Measurements from ENCODE around the gene CA14.

Gene CA14

DNA sequence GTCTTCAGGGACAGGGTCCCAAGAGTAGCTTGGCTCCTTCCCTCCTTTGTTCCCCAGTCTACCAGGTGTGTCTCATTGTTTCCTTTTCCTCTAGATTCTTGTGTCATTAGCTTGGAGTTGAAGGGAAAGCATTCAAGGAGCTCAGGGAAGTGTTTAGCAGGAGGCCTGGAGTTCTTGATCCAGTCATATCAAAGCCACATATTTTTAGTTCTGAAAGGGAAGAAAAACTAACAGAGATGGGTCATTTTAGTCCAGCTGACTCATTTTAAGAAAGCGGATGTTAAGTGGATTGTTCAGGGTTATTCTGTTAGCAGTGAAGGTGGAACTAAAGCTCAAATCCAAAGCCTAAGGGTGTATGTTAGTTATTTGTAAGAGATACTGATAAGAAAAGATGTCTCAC, 15.7 kb downstream of the CA14 start:
- TF ChIP-seq GABPA (IDR thresholded peaks at IDR 0.05; ENCODE audit: low read depth): no peak
- no peak for TF ChIP-seq SPI1 (IDR thresholded peaks at IDR 0.05; ENCODE audit: borderline replicate concordance, low read depth)
- TF ChIP-seq POLR2AphosphoS5 (IDR thresholded peaks at IDR 0.05; ENCODE audit: low read depth): no peak
- TF ChIP-seq, protein P1, sequence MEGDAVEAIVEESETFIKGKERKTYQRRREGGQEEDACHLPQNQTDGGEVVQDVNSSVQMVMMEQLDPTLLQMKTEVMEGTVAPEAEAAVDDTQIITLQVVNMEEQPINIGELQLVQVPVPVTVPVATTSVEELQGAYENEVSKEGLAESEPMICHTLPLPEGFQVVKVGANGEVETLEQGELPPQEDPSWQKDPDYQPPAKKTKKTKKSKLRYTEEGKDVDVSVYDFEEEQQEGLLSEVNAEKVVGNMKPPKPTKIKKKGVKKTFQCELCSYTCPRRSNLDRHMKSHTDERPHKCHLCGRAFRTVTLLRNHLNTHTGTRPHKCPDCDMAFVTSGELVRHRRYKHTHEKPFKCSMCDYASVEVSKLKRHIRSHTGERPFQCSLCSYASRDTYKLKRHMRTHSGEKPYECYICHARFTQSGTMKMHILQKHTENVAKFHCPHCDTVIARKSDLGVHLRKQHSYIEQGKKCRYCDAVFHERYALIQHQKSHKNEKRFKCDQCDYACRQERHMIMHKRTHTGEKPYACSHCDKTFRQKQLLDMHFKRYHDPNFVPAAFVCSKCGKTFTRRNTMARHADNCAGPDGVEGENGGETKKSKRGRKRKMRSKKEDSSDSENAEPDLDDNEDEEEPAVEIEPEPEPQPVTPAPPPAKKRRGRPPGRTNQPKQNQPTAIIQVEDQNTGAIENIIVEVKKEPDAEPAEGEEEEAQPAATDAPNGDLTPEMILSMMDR (IDR thresholded peaks at IDR 0.05; ENCODE audit: insufficient read depth, low read length): no peak
- H3K27ac ChIP-seq (replicated peaks): no peak overlapping the region
- H3K4me3 ChIP-seq (replicated peaks; ENCODE audit: insufficient read depth, low read length): no peak overlapping the region
- no peak for DNase-seq (ENCODE audit: low read depth in 1 of 2, low spot score in 1 of 2)
- H3K27me3 ChIP-seq (ENCODE audit: insufficient read depth, poor library complexity, severe bottlenecking): no peaks in the 10 kb centered on the region

DNA sequence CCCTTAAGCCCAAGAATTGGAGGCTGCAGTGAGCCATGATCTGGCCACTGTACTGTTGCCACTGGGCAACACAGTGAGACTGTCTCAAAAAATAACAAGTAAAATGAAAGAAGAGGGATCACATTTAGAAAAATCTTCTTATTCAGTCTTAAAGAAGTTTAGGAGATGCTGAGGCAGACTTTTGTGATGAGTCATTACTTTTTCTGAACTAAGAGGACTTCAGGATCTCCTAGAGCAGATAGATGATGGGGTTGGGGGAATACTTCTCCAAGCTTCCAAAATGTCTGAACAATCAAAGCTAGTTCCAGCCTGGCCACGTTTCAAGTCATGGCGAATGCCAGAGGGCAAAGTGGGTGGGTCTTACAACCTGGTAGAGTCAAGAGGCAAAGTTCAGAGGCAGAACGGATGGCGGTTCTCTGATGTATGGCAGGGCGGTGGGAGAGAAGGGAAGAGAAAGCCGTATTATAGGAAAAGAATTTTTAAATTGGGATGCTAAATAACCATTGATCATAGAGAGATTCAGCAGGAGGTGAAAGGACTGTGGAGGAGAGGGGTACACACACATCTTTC, 22.6 kb downstream of the CA14 start:
- H3K27ac ChIP-seq (replicated peaks): no peak overlapping the region
- TF ChIP-seq, protein P2, sequence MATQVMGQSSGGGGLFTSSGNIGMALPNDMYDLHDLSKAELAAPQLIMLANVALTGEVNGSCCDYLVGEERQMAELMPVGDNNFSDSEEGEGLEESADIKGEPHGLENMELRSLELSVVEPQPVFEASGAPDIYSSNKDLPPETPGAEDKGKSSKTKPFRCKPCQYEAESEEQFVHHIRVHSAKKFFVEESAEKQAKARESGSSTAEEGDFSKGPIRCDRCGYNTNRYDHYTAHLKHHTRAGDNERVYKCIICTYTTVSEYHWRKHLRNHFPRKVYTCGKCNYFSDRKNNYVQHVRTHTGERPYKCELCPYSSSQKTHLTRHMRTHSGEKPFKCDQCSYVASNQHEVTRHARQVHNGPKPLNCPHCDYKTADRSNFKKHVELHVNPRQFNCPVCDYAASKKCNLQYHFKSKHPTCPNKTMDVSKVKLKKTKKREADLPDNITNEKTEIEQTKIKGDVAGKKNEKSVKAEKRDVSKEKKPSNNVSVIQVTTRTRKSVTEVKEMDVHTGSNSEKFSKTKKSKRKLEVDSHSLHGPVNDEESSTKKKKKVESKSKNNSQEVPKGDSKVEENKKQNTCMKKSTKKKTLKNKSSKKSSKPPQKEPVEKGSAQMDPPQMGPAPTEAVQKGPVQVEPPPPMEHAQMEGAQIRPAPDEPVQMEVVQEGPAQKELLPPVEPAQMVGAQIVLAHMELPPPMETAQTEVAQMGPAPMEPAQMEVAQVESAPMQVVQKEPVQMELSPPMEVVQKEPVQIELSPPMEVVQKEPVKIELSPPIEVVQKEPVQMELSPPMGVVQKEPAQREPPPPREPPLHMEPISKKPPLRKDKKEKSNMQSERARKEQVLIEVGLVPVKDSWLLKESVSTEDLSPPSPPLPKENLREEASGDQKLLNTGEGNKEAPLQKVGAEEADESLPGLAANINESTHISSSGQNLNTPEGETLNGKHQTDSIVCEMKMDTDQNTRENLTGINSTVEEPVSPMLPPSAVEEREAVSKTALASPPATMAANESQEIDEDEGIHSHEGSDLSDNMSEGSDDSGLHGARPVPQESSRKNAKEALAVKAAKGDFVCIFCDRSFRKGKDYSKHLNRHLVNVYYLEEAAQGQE (IDR thresholded peaks at IDR 0.05; ENCODE audit: insufficient replicate concordance, low read depth): no peak
- TF ChIP-seq GABPA (IDR thresholded peaks at IDR 0.05; ENCODE audit: low read depth): no peak
- TF ChIP-seq, protein P1 (IDR thresholded peaks at IDR 0.05; ENCODE audit: insufficient read depth, low read length): no peak
- no peak for TF ChIP-seq POLR2AphosphoS5 (IDR thresholded peaks at IDR 0.05; ENCODE audit: low read depth)
- TF ChIP-seq SPI1 (IDR thresholded peaks at IDR 0.05; ENCODE audit: borderline replicate concordance, low read depth): no peak
- no peak overlapping the region for H3K4me3 ChIP-seq (replicated peaks; ENCODE audit: insufficient read depth, low read length)
- peaks cover 2% of the 10 kb centered on the region for H3K27me3 ChIP-seq (ENCODE audit: insufficient read depth, poor library complexity, severe bottlenecking)
- no peak for DNase-seq (ENCODE audit: low read depth in 1 of 2, low spot score in 1 of 2)

DNA sequence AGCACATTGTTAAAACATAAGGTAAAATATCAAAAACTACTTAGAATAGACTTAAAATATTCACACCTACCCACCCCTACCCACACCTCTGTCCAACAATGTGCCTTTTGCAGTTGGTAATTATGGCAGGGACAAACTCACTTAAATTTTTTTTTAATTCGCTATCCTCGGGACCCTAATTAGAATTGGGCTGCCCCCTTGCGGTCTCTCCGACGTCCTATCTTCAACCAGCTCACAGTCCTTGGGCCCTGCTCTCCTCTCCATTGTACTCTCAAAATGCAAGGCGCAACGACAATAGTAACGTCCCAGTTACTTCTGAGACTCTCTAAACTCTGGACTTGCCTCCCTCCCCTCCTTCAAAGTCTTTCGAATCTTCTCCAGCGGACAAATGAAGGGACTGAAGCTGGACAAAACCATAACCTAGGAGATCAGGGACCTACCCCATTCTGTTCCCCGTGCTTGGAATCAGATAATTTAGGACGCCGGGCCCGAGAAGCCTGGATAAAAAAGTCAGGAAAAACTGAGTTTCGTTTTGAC, 23.7 kb downstream of the CA14 start:
- DNase-seq (ENCODE audit: low read depth in 1 of 2, low spot score in 1 of 2): peak in 1 of 2 experiments; percentile 71
- no peak overlapping the region for H3K27ac ChIP-seq (replicated peaks)
- TF ChIP-seq, protein P2 (IDR thresholded peaks at IDR 0.05; ENCODE audit: insufficient replicate concordance, low read depth): no peak
- TF ChIP-seq, protein P1 (IDR thresholded peaks at IDR 0.05; ENCODE audit: insufficient read depth, low read length): peak; percentile 39
- H3K4me3 ChIP-seq (replicated peaks; ENCODE audit: insufficient read depth, low read length): peak overlapping the region; percentile 31
- peaks cover 2% of the 10 kb centered on the region for H3K27me3 ChIP-seq (ENCODE audit: insufficient read depth, poor library complexity, severe bottlenecking)

Data from HL-60 (cell line).